Stimulated activated CD4-positive, alpha-beta T cell treated with anti-CD3 and anti-CD28 coated beads, Interleukin-15, amount 100 ng/mL, for 1 hour (primary cell): ENCODE results near the gene MTOR.
"Not testable (repeated sequence)": the region's sequence is repeated elsewhere in the genome, so short reads cannot be mapped to it uniquely, and the experiment has no call there.

Experiments used
- DNase-seq, 2 donors: peaks; one replicate each; pipeline ENCODE4 v3.0.0-alpha.2; 2020; ENCODE audit warnings: low read depth in 1 of 2, low spot score in 1 of 2

The MTOR gene

DNA sequence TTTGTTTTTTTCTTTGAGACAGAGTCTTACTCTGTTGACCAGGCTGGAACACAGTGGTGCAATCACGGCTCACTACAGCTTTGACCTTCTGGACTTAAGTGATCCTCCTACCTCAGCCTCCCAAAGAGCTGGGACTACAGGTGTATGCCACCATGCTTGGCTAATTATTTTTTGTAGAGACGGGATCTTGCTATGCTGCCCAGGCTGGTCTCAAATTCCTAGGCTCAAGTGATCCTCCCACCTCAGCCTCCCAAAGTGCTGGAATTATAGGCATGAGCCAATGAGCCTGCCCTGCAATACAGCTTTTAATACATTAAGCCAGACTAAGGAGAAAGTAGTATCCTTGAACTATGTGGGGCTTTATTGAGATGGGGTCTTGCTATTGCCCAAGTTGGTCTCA, 146.0 kb downstream of the MTOR start:
- DNase-seq = no peak

GRCh38 chr1:11114966-11115365, 147.4 kb downstream of the MTOR start:
- DNase-seq = no peak

DNA sequence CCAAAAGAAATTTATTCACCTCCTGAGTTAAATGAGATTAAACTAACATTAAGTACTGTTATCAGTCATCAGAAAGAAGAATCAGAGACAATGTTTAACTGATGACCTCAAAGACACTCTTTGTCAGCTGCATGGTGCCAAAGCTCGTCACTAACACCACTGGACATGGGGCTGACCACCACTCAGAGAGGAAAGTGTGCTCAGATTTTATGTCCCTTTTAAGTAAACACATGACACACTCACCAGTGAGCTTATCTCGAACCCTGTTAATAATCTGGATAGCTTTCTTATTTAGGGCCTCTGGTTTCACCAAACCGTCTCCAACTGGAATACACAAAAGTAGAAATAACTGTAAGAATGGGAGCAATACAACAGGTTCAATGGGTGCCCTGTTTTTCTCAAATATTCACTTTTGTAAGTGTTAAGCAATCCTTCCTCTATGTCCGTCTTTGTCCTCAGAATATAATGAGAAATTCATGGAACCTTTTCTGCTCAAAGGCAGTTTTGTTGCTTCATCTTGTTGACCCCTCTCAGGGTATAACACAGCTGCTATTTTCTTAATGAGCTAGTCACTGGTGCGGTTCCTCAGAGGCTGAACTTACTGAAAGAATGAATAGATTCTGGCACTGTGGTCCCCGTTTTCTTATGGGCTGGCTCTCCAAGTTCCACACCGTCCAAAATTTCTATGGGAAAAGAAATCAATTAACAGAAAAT, 153.1 kb downstream of the MTOR start:
- DNase-seq = no peak

DNA sequence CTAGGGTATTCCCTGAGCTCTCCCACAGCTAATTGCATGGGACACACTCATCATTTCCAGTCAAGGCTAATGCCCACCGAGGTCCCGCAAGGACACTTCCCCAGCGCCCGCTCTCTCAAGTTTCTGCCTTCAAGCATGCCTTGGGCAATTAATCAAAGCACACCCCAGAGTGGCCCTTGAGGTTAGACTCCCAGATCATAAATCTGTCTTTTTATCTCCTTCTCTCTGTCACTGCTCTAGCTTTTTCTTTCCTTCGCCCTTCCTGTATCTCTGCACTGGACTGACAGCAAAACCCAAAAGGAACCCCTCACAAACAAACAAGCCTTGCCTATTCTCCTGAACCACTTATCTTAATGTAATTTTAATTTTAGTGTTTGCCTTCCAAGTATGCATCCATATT, 154.8 kb downstream of the MTOR start:
- no peak for DNase-seq

- no peak for DNase-seq
Measured at GRCh38 chr1:11105586-11105985, 156.8 kb downstream of the MTOR start.

DNA sequence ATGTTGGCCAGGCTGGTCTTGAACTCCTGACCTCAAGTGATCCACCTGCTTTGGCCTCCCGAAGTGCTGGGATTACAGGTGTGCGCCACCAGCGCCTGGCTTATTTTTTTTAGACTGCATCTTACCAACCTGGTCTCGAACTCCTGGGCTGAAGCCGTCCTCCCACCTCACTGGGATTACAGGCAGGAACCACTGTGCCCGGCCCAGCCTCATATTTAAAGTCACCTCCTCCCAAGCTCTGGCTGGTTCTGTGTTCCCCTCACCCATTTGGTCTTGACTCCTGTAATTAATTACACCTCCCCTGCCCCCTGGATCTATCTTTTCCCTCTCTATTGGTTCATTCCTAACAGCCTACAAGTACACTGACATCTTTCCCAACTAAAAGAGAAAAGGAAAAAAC, 161.0 kb downstream of the MTOR start:
- DNase-seq = no peak

DNA sequence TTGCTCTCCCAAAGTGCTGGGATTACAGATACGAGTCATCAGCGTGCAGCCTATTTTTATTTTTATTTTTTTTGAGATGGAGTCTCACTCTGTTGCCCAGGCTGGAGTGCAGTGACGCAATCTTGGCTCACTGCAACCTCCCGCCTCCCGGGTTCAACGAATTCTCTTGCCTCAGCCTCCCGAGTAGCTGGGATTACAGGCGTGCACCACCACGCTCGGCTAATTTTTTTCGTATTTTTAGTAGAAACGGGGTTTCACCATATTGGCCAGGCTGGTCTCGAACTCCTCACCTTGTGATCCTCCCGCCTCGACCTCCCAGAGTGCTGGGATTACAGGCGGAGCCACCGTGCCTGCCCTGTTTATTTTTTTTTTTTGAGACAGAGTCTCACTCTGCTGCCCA, 161.5 kb downstream of the MTOR start:
- not testable (repeated sequence) for DNase-seq

DNA sequence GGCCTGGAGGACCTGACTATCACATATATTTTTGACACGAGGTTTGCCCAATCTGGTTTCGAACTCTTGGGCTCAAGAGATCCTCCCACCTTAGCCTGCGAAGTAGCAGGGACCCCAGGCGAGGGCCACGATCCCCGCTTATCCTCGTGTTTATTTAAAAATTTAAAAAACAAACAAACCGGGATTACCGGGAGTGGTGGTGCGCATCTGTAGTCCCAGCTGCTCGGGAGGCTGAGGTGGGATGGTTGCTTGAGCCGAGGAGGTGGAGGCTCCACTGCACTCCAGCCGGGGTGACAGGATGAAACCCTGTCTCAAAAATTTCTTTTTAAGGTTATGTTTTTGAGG, 162.2 kb downstream of the MTOR start:
- no peak for DNase-seq

- DNase-seq = peak; percentile 90 to 92
Measured at GRCh38 chr1:11099310-11100148, 162.8 kb downstream of the MTOR start, which contains the start of gene EXOSC10. Gene EXOSC10 (minus strand): TSS chr1:11099869. CDS start chr1:11099831, 38 bp downstream.

DNA sequence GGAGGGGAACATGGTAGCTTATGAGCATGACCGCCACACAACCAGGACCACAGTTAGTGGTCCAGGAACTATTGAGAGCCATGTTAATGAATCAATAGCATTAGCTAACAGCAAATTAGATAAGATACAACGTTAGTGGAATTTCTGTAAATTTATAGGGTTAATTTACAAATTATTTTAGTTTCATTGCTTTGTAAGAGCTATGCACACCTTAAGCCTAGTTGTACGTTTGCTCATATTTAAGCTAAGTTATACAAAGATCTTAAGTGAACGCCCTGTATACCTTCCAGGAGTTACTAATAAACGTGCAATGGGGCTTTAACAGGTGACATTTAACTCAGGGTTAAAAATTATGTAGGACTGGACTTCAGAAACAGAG, 163.4 kb downstream of the MTOR start:
- no peak for DNase-seq

GRCh38 chr1:11083784-11084183, 178.6 kb downstream of the MTOR start:
- not testable (repeated sequence) for DNase-seq

GRCh38 chr1:11080931-11081330, 181.4 kb downstream of the MTOR start:
- DNase-seq = no peak

DNA sequence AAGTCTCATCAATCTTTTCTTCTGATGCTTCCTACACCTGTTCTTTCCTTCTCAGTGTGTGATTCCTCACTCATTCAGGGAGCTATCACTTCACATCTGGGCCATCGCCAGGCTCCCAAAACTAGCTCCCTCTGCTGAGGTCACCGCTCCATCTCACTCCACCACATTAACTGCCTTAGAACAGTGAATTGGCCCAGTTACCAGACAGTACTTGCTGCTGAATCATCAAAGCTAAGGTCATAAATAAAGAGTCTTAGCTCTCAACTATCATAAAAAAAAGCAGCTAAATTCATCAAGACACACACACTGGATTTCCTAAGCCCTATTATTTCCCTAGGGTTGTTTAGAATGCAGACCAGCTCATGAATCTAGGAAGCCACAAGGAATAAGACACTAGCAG, 183.7 kb downstream of the MTOR start:
- no peak for DNase-seq

DNA sequence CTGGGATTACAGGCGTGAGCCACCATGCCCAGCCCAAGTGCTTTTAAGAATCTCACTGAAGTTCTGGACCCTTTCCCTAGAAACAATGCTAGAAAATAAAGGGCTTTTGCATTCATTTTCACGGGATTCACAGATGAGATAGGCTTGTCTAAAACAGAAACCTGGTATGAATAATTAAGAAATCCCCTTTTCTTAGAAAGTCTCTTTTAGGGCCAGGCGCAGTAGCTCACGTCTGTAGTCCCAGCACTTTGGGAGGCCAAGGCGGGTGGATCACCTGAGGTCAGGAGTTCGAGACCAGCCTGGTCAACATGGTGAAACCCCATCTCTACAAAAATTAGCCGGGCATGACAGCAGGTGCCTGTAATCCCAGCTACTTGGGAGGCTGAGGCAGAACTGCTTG, 189.0 kb downstream of the MTOR start:
- DNase-seq = not testable (repeated sequence)

GRCh38 chr1:11072216-11072917, 190.0 kb downstream of the MTOR start:
- no peak for DNase-seq

DNA sequence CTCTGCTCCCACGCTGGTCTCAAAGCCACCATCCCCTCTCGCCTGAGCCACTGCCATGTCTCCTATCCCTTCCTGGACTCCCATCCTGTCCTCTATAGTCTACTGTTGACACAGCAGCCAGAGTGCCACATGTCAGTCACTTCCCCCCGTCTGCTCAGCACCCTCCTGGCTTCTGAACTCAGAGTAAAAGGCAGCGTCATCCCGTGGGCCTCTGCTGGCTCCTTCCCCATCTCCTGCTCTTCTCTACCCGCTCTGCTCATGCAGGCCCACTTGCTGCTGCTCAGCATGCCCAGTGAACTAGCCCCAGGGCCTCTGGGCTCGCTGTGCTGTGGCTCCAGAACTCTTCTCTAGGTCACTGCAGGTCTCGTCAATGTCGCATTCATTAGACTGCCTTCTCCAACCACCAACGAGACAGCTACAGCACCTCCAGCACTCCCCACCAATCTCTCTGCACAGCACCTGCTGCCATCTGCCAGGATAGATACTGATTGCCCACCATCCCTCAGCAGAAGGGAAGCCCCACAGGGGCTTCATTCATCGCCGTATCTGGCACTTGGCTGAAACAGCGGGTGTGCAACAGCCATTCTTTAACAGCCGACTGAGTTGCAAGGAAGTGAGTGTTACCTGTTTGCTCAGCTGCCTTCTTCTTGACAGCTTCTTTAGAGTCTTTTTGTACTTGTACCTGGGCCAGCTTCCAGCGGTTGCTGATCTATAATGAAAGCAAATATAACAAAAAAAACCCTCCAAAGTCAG, 190.7 kb downstream of the MTOR start:
- DNase-seq = no peak

DNA sequence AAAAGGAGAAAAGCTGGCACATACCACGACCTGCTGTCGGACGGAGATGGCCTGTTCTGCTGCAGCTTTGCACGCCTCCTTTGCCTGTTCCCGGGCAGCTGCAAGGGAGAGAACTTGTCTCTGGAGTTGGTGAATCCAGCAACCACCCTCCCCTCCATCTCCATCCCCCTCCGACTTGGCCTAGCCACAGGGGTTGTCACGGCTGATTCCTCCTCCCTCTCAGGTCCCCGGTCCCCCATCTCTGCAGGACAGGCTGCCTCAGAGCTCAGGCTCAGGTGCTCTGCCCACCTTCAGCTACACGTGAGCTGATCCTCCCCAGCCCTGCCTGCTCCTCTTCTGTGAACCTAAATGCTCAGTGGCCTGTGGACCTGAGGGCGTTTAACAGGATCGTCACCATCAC, 191.5 kb downstream of the MTOR start:
- no peak for DNase-seq

GRCh38 chr1:11068600-11069473, 193.5 kb downstream of the MTOR start:
- no peak for DNase-seq

DNA sequence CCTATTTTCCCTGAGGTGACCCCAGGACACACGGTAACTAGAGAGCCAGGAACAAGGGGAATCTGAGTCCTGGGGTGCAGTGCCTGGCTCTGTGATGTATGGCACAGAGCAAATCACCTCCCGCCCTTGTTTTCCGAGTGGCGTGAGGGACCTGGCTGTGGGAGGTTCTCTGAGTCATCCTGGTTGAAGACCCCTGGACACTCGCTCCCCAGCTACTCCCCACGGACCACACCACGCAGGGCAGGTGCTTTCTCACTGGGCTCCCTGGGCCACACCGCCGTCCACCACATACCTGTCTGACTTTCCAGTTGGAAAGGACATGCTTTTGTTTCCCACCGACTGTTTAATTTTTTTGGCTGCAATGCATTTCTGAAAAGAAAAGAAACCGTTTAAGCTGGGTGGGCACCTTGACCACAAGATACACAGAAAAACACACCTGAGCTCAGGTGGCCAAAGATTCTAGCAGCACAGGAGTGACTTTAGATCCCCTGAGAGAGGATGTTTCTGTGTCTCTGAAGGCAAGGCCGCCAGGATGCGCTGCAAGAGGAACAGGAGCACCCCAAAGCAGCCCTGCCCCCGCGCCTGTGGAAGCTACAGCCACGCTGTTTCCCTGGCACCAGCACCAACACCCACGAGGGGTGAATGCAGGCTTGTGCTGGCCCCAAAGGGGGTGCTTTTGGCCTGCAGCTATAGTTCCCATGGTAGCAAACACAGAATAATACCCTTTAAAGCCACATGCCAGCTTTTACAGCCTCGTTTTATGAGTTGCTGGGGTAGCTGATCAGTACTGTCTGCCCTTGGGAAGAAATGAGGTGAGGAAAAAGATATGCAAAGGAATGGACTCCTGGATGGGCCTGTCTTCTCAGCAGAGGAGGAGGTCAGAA, 194.4 kb downstream of the MTOR start:
- DNase-seq = no peak
